8988T (cell line): ENCODE measurements around the gene KDM1A.

Source experiments
- DNase-seq: peaks from one replicate; pipeline ENCODE4 v3.0.0; 2011

KDM1A gene

DNA sequence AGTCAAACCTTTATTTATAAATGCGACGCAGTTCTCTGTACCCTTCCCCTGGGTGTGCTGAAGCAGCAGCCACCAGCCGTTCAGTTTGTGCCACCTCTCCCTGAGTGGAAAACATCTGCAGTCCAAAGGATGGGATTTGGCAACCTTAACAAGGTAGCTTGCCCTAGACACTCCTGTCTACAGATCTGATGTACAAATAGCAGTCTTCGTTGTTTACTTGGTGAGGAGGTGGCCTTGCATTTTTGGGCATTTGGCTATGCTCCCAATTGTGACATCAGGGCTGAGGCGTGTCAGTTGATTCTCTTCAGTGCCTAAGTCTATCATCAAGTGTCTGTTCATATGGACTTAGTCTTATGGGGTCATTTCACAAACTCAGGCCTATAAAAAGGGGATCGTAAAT lies 59.8 kb downstream of the KDM1A start:
- DNase-seq: no peak

GRCh38 chr1:23080885-23081284 lies 61.6 kb downstream of the KDM1A start:
- no peak for DNase-seq

- no peak for DNase-seq
Observed at GRCh38 chr1:23081376-23081775, 62.1 kb downstream of the KDM1A start.

- no peak for DNase-seq
Observed at GRCh38 chr1:23083714-23084480, 64.6 kb downstream of the KDM1A start.

DNA sequence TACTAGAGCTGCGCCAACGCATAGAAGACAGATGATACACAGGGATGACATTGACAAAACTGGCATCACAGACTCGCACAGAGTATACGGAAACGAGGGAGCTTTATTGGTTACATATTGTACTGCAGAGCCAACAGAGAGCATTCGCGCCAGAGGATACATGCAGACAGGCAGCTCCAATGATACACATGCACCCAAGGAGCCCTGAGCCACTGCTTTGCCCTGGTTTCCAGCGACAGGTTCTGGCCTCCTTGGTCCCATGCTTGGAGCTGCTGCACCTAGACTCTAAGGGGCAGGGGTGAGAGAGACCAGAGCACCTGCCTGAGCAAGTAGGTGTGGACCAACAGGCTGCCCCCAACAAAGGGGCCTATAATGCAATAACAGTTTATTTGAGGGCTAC lies 65.6 kb downstream of the KDM1A start:
- no peak for DNase-seq

- no peak for DNase-seq
Observed at GRCh38 chr1:23085696-23086095, 66.4 kb downstream of the KDM1A start.

GRCh38 chr1:23088027-23088426 lies 68.8 kb downstream of the KDM1A start:
- DNase-seq: no peak

- no peak for DNase-seq
Observed at GRCh38 chr1:23090056-23090455, 70.8 kb downstream of the KDM1A start.

- DNase-seq: no peak
Observed at GRCh38 chr1:23091545-23091944, 72.3 kb downstream of the KDM1A start.

- DNase-seq: no peak
Observed at GRCh38 chr1:23092447-23092846, 73.2 kb downstream of the KDM1A start.

GRCh38 chr1:23097316-23097715 lies 78.0 kb downstream of the KDM1A start:
- no peak for DNase-seq

- DNase-seq: no peak
Observed at GRCh38 chr1:23098463-23099170, 79.3 kb downstream of the KDM1A start.

DNA sequence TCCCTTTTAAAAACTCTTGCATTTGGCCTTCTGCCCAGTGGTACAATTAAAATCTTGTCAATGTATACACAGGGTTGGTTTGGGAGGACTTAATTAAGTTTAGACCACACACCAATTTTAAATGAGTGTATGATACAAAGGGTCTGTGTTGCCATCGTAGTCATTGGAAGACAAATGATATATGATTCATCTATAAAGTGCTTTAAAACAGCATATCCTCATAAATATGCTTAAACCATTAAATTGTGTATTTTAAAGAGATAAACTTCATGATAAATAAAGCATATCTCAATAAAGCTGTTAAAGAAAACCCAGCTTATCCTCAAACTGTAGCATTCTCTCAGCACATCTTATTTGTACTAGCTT lies 79.9 kb downstream of the KDM1A start:
- no peak for DNase-seq

DNA sequence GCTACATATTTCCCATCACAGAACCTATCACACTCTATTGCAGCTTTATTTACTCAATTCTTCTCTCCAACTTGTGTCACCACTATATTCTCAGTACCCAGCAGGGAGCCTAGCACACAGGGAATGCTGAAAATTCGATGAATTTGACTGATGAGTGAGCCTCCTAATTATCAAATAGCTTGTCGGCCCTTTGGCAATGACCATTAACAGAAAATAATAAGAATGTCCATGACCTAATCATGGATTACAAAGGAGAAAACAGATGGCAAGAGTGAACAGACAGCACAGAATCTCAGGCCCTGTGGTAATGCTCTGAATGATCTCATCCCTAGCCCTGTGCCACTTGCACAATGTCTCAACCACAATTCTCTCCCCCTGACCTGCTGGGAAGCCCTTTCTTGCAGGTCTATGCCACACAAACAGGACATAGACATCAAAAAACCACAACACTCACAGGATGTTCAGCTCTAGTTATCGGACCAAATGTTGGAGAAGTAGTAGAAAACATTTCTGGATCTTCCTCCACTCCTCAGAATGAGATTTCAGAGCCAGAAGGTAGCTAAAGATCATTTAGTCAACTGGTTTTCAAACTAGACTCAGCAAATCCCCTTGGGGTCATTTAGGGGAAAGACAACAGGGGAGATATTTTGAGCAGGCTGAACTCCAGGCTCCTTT lies 80.9 kb downstream of the KDM1A start:
- no peak for DNase-seq

- no peak for DNase-seq
Observed at GRCh38 chr1:23101101-23101827, 82.0 kb downstream of the KDM1A start.

- DNase-seq: no peak
Observed at GRCh38 chr1:23101887-23102286, 82.6 kb downstream of the KDM1A start.

DNA sequence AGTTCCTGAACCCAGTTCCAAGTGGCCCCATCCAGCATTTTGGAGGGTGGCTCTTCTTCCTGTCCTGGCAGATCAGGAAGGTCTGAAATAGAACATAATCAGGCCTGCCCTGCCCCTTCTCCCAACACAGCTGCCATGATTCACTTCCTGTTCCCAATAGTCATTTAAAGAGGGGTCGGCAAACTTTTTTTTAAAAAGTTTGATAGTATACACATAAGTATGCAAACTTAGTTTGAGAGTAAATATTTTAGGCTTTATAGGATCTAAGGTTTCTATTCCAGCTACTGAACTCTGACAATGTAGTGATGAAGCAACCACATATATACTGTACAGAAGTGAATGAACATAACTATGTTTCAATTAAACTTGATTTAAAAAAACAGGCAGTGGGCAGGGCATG lies 83.0 kb downstream of the KDM1A start:
- no peak for DNase-seq

DNA sequence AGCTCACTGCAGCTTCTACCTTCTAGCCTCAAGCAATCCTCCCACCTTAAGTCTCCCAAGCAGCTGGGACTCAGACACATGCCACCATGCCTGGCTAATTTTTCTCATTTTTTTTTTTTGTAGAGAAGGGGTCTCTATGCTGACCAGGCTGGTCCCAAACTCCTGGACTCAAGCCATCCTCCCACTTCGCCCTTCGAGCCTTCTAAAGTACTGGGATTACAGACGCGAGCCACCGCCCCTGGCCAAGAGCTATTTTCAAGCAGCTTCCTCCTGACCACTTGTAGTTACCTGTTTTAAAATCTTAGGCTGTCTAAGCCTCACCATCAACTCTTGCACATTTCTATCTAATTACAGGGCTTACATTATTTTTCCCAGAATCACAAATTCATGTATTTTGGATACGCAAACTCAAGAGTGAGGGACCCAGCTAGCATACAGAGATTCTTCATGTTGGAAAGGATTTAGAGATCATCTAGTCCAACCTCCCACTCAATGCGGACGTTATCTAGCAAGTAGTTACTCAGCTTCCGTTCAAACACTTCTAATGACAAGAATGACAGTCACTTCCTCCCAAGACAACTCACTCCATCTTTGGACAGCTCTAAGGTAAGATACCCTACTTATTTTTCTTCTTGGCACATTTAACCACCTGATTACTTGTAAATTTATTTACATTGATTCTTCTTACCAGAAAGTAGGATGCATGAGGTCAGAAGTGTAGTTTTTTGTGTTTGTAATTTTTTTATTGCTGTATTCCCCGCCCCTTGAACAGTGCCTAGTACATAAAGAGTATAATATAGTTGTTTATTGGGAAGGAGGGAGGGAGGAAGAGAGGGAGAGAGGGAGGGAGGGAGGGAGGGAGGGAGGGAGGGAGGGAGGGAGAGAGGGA lies 84.0 kb downstream of the KDM1A start:
- peak; percentile 31 for DNase-seq

- no peak for DNase-seq
Observed at GRCh38 chr1:23108918-23109533, 89.8 kb downstream of the KDM1A start.

DNA sequence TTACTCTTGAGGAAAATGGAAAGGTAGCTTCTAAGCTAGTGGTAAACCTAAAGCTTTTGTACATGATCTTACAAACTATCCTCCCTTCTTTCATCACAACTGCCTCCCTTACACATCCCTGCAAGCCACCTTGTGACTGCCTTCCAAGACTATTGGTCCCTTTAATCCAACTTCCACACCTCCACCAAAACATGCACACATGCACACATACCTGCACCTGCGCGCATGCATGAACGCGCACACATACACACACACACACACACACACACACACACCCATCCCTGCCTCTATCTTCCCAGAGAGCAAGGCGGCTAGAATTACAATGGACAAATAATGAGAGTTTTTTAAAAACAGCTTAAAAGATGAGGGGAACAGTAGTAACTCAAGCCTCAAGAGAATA lies 91.1 kb downstream of the KDM1A start:
- no peak for DNase-seq

GRCh38 chr1:23111600-23112535 lies 92.6 kb downstream of the KDM1A start:
- no peak for DNase-seq
